ENCODE results near the gene SLC5A10.
"Not testable (repeated sequence)": the region's sequence is repeated elsewhere in the genome, so short reads cannot be mapped to it uniquely, and the experiment has no call there.

The SLC5A10 gene

GRCh38 chr17:18951941-18952842 is at the start of gene SLC5A10:
SLC5A10 (plus strand) TSS chr17:18952165; CDS start chr17:18952206, 41 bp downstream.
- no peak for DNase-seq (ENCODE audit: low spot score)

DNA sequence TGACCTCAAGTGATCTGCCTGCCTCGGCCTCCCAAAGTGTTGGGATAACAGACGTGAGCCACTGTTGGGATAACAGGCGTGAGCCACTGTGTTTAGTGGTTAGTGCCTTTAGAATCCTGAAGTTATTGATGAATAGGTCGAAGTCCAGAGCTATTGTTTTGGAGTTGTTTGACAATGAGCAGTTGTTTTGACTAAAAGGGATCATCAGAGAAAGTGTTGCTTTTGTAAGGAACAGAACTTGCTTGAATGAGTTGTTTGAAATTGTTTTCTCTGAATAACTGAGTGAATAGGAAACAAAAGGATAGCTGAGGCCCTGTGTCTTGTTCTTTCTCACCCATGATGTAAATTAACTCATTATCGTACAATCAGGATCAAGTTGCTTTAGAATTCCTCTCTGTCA is 47.5 kb upstream of the SLC5A10 start:
- no peak for DNase-seq (ENCODE audit: low spot score)

- no peak for DNase-seq (ENCODE audit: low spot score)
These were observed 46.7 kb upstream of the SLC5A10 start for GRCh38 chr17:18905226-18905625.

DNA sequence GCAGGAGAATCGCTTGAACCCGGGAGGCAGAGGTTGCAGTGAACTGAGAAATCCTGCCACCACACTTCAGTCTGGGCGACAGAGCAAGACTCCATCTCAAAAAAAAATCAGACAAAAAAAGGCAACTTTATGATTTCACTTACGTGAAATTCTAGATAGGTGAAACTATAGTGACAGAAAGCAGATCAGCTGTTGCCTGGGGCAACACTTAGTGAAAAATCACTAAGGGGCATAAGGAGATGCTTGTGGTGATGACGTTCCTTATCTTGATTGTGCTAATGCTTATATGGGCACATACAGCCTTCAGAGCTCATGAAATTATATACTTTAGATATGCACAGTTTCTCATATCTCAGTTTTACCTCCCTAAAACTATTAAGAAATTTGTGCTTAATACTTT is 41.6 kb upstream of the SLC5A10 start:
- no peak for DNase-seq (ENCODE audit: low spot score)

DNA sequence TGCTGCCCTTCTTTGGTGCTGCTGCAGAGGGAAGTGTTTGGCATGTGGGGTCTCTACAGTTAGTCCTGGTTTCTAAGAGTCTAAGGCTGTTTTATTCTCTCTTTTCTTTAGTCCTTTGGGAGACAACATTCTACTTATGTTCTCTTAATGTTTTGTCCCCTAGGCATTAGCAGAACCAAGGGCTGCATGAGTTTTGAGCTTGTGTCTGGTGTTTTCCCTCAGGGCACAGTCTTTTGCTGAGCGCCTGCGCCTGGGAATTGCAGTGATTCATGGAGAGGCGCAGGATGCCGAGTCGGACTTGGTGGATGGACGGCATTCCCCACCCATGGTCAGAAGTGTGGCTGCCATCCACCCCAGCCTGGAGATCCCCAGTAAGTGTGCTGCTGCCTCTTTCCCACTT is 41.1 kb upstream of the SLC5A10 start:
- no peak for DNase-seq (ENCODE audit: low spot score)

- no peak for DNase-seq (ENCODE audit: low spot score)
These were observed 35.0 kb upstream of the SLC5A10 start for GRCh38 chr17:18916816-18917500.

- no peak for DNase-seq (ENCODE audit: low spot score)
These were observed 34.4 kb upstream of the SLC5A10 start for GRCh38 chr17:18917506-18918032.

DNA sequence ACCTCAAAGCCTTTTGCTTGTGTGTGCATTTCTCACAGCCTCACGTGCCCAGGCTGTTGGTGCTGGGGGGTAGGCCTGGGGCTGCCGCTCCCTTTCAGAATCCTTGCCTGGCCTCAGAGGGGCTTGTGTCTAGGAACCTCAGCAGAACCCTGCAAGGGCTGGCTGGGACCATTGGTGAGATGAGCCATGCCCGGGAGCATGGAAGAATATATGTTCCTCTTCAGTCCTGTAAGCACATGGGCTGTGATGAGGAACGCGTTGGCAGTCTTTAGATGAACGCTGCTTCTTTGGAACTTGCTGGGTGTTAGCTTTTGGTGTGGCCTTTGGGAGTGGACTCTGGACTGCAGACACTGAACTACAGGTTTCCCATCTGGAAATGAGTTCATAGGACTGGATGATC is 32.0 kb upstream of the SLC5A10 start:
- DNase-seq (ENCODE audit: low spot score), result no peak

DNA sequence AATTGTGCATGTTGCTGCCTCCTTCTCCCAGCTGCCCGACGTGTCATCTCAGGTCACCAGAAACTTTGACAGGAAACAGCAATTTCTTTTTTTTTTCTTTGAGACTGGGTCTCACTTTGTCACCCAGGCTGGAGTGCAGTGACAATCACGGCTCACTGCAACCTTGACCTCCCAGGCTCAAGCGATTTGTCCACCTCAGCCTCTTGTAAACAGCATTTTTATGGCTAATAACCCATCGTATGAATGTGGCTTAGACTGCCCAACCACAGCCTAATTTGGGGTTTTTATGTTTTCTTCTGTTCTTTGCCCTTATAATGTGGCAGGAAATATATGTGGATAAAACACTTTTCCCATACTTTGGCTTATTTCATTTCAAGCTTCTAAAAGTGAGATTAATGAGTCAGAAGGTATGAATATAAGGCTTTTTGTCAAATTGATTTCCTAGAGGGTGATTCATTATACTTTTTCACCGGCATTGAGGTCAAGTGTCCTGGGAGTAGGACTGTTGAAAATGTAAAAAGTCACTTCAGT is 31.0 kb upstream of the SLC5A10 start:
- no peak for DNase-seq (ENCODE audit: low spot score)

GRCh38 chr17:18921485-18921884 is 30.5 kb upstream of the SLC5A10 start:
- no peak for DNase-seq (ENCODE audit: low spot score)

DNA sequence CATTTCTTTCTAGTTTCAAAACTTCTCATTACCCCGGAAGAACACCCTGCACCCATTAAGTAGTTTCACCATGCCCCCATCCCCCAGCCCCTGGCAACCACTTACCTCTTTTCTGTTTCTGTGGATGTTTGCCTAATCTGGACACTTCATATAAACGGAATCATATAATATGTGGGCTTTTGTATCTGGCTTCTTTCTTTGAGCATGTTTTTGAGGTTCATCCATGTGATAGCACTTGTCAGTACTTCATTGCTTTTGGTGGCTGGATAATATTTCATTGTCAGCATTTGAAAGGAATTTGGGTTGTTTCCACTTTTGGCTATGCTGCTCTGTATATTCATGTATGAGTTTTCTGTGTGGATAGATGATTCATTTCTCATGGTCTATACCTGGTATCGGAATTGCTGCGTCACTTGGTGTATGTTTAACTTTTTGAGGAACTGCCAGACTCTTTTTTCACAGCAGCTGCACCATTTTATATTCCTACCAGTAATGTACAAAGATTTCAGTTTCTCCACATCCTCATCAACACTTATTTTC is 30.0 kb upstream of the SLC5A10 start:
- DNase-seq (ENCODE audit: low spot score), result no peak

- not testable (repeated sequence) for DNase-seq (ENCODE audit: low spot score)
These were observed 29.4 kb upstream of the SLC5A10 start for GRCh38 chr17:18922596-18922995.

GRCh38 chr17:18925187-18925586 is 26.8 kb upstream of the SLC5A10 start:
- DNase-seq (ENCODE audit: low spot score), result no peak

DNA sequence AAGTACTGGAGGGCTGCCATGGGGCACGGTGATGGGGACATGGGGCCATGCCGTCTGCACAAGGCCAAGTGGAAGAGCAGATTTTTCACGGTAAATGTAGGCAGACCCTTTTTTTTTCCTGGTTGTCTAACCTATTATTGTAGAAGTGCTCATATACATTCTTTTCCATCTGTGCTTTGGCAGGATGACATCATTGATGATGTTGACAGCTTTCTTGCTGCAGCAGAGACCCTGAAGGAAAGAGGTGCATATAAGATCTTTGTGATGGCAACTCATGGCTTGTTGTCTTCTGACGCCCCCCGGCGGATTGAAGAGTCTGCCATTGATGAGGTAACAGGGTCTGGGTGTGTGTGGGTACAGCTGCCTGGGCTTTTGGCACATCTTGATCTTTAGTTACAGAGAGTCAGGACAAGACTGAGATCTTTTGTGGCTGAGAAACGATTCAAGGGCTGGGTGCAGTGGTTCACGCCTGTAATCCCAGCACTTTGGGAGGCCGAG is 23.3 kb upstream of the SLC5A10 start:
- no peak for DNase-seq (ENCODE audit: low spot score)

GRCh38 chr17:18932360-18933055 is 19.5 kb upstream of the SLC5A10 start:
- no peak for DNase-seq (ENCODE audit: low spot score)

- DNase-seq (ENCODE audit: low spot score), result no peak
These were observed 18.6 kb upstream of the SLC5A10 start for GRCh38 chr17:18933102-18934058.

DNA sequence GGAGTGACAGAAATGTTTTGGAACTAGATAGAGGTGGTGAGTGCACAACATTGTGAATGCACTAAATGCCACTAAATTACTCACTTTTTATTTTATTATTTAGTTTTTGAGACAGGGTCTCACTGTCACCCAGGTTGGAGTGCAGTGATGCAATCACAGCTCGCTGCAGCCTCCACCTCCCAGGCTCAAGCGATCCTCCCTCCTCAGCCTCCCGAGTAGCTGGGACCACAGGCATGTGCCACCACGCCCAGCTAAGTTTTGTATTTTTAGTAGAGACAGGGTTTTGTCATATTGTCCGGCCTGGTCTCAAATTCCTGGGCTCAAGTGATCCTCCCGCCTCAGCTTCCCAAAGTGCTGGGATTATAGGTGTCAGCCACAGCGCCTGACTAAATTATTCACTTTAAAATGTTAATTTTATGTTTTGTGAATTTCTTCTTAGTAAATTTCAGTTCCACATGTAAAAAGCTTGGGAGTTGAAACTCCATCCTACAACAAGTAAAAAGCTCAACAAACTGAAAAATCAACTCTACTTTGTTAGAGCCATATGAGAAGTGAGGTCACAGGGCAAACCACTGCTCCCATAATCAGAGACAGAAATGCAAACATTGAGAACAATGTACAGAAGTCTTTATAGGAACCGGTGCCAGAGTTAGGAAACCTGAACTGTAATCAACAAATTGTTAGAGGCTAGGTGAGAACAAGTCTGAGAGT is 13.8 kb upstream of the SLC5A10 start:
- no peak for DNase-seq (ENCODE audit: low spot score)

- no peak for DNase-seq (ENCODE audit: low spot score)
These were observed 13.3 kb upstream of the SLC5A10 start for GRCh38 chr17:18938692-18939023.

- DNase-seq (ENCODE audit: low spot score), result no peak
These were observed 7.3 kb upstream of the SLC5A10 start for GRCh38 chr17:18944646-18945045.

GRCh38 chr17:18946536-18946935 is 5.4 kb upstream of the SLC5A10 start:
- DNase-seq (ENCODE audit: low spot score), result no peak

Data from left forelimb (tissue), 1 donor.